HEK293 (cell line): Measurements from ENCODE around the gene AP3S2.

Experiments used
- CTCF ChIA-PET: fragments of 350-600 bp; formaldehyde crosslinking; extraction: SDS; loops from one replicate; lab custom pipeline; 2021; ENCODE audit warnings: antibody characterized with exemption; lab: Yijun Ruan, JAX
- POLR2A ChIA-PET: fragments of 300-600 bp; formaldehyde crosslinking; extraction: SDS; loops from one replicate; lab custom pipeline; 2020; ENCODE audit warnings: antibody characterized with exemption, inconsistent platforms; lab: Yijun Ruan, JAX
- H3K27ac ChIP-seq: fragments of 200-500 bp; sonication (Bioruptor generic); 2 replicates; pipeline ENCODE4 v1.5.1; 2014; ENCODE audit warnings: low read depth, low read length, control low read depth, inconsistent platforms; ENCODE audit errors: extremely low read depth
- H3K36me3 ChIP-seq, 2 experiments: fragments of 200-500 bp in 1 of 2; sonication (Bioruptor generic) in 1 of 2; 1 replicate in 1 of 2; 2 replicates in 1 of 2; pipeline ENCODE4 v1.5.1; 2014 to 2017; ENCODE audit warnings: inconsistent platforms in 2 of 2, low read length in 2 of 2; ENCODE audit not compliant: control insufficient read depth in 2 of 2, insufficient read depth in 1 of 2
- H3K4me1 ChIP-seq: fragments of 200-500 bp; sonication (Bioruptor generic); 2 replicates; pipeline ENCODE4 v1.5.1; 2014; ENCODE audit warnings: mild to moderate bottlenecking, low read length, inconsistent platforms; ENCODE audit not compliant: control insufficient read depth, insufficient read depth
- H3K4me3 ChIP-seq: 2 replicates; pipeline ENCODE4 v1.5.1; 2011; ENCODE audit warnings: low read depth, mild to moderate bottlenecking, control low read depth, low read length, moderate library complexity
- H3K9me3 ChIP-seq: fragments of 200-500 bp; sonication (Bioruptor generic); 2 replicates; pipeline ENCODE4 v1.5.1; 2014; ENCODE audit warnings: low read depth, low read length, inconsistent platforms; ENCODE audit not compliant: control insufficient read depth, insufficient read depth
- IKZF3 ChIP-seq: fragments of 450-650 bp; IDR thresholded peaks from 2 replicates; pipeline ENCODE4 v1.5.0; 2018; ENCODE audit warnings: missing biosample characterization, mild to moderate bottlenecking, missing genetic modification characterization, moderate library complexity
- OVOL3 ChIP-seq: fragments of 450-650 bp; formaldehyde crosslinking; IDR thresholded peaks from 2 replicates; pipeline ENCODE4 v1.5.1; 2016; ENCODE audit warnings: missing biosample characterization, missing genetic modification characterization
- PRDM1 ChIP-seq: fragments of 450-650 bp; formaldehyde crosslinking; IDR thresholded peaks from 2 replicates; pipeline ENCODE4; 2016; ENCODE audit warnings: missing biosample characterization, missing genetic modification characterization
- SALL2 ChIP-seq: fragments of 450-650 bp; formaldehyde crosslinking; IDR thresholded peaks from 2 replicates; pipeline ENCODE4 v1.5.0; 2017; ENCODE audit warnings: missing biosample characterization, mild to moderate bottlenecking, missing genetic modification characterization, borderline replicate concordance
- ZBTB1 ChIP-seq: fragments of 450-650 bp; formaldehyde crosslinking; IDR thresholded peaks from 2 replicates; pipeline ENCODE4 v1.5.1; 2016; ENCODE audit warnings: missing biosample characterization, missing genetic modification characterization
- ZBTB48 ChIP-seq: fragments of 450-650 bp; formaldehyde crosslinking; IDR thresholded peaks from 2 replicates; pipeline ENCODE4 v1.5.1; 2016; ENCODE audit warnings: missing biosample characterization, missing genetic modification characterization
- ZFHX2 ChIP-seq: fragments of 450-650 bp; formaldehyde crosslinking; conservative IDR thresholded peaks from 2 replicates; pipeline ENCODE4 v1.5.1; 2016; ENCODE audit warnings: missing biosample characterization, missing genetic modification characterization
- ZIC2 ChIP-seq: fragments of 450-650 bp; formaldehyde crosslinking; IDR thresholded peaks from 2 replicates; pipeline ENCODE4 v1.5.1; 2016; ENCODE audit warnings: missing biosample characterization, missing genetic modification characterization
- ZNF175 ChIP-seq: fragments of 450-650 bp; formaldehyde crosslinking; IDR thresholded peaks from 2 replicates; pipeline ENCODE4 v1.5.1; 2016; ENCODE audit warnings: missing biosample characterization, missing genetic modification characterization
- ZNF184 ChIP-seq: fragments of 450-650 bp; IDR thresholded peaks from 2 replicates; pipeline ENCODE4 v1.5.1; 2018; ENCODE audit warnings: missing biosample characterization, mild to moderate bottlenecking, missing genetic modification characterization
- ZNF248 ChIP-seq: fragments of 450-650 bp; formaldehyde crosslinking; IDR thresholded peaks from 2 replicates; pipeline ENCODE4 v1.5.1; 2017; ENCODE audit warnings: missing biosample characterization, missing genetic modification characterization
- ZNF366 ChIP-seq: fragments of 450-650 bp; formaldehyde crosslinking; conservative IDR thresholded peaks from 2 replicates; pipeline ENCODE4 v1.5.1; 2016; ENCODE audit warnings: missing biosample characterization, missing genetic modification characterization
- ZNF391 ChIP-seq: fragments of 450-650 bp; formaldehyde crosslinking; IDR thresholded peaks from 2 replicates; pipeline ENCODE4 v1.5.1; 2016; ENCODE audit warnings: low read depth, missing biosample characterization, missing genetic modification characterization, borderline replicate concordance
- ZNF426 ChIP-seq: fragments of 450-650 bp; formaldehyde crosslinking; IDR thresholded peaks from 2 replicates; pipeline ENCODE4 v1.5.1; 2017; ENCODE audit warnings: missing biosample characterization, missing genetic modification characterization, mild to moderate bottlenecking, inconsistent platforms, moderate library complexity
- ZNF510 ChIP-seq: fragments of 450-650 bp; formaldehyde crosslinking; IDR thresholded peaks from 2 replicates; pipeline ENCODE4 v1.5.1; 2018; ENCODE audit warnings: mild to moderate bottlenecking, missing genetic modification characterization, missing biosample characterization; ENCODE audit not compliant: insufficient replicate concordance
- ZNF548 ChIP-seq: fragments of 450-650 bp; formaldehyde crosslinking; IDR thresholded peaks from 2 replicates; pipeline ENCODE4 v1.5.1; 2016; ENCODE audit warnings: missing biosample characterization, missing genetic modification characterization
- ZNF555 ChIP-seq: fragments of 450-650 bp; formaldehyde crosslinking; conservative IDR thresholded peaks from 2 replicates; pipeline ENCODE4 v1.5.1; 2017; ENCODE audit warnings: missing biosample characterization, mild to moderate bottlenecking, missing genetic modification characterization, inconsistent platforms
- ZNF610 ChIP-seq: fragments of 450-650 bp; formaldehyde crosslinking; IDR thresholded peaks from 2 replicates; pipeline ENCODE4 v1.5.1; 2016; ENCODE audit warnings: missing biosample characterization, missing genetic modification characterization, borderline replicate concordance
- ZNF658 ChIP-seq: fragments of 450-650 bp; formaldehyde crosslinking; IDR thresholded peaks from 2 replicates; pipeline ENCODE4; 2016; ENCODE audit warnings: missing biosample characterization, missing genetic modification characterization
- ZNF664 ChIP-seq: fragments of 450-650 bp; formaldehyde crosslinking; IDR thresholded peaks from 2 replicates; pipeline ENCODE4 v1.5.1; 2016; ENCODE audit warnings: missing biosample characterization, missing genetic modification characterization
- ZNF707 ChIP-seq: fragments of 450-650 bp; formaldehyde crosslinking; IDR thresholded peaks from 2 replicates; pipeline ENCODE4 v1.5.1; 2016; ENCODE audit warnings: missing biosample characterization, missing genetic modification characterization
- ZNF785 ChIP-seq: fragments of 450-650 bp; formaldehyde crosslinking; IDR thresholded peaks from 2 replicates; pipeline ENCODE4 v1.5.1; 2016; ENCODE audit warnings: missing biosample characterization, missing genetic modification characterization
- ZNF830 ChIP-seq: fragments of 450-650 bp; IDR thresholded peaks from 2 replicates; pipeline ENCODE4 v1.5.0; 2018; ENCODE audit warnings: missing biosample characterization, missing genetic modification characterization, low read depth, mild to moderate bottlenecking, moderate library complexity
- ZXDB ChIP-seq: fragments of 450-650 bp; formaldehyde crosslinking; IDR thresholded peaks from 2 replicates; pipeline ENCODE4 v1.5.1; 2016; ENCODE audit warnings: missing biosample characterization, missing genetic modification characterization
- TF ChIP-seq, protein P1 (sequence below): fragments of 450-650 bp; formaldehyde crosslinking; IDR thresholded peaks from 2 replicates; pipeline ENCODE4 v1.5.1; 2017; ENCODE audit warnings: missing biosample characterization, missing genetic modification characterization
- TF ChIP-seq, protein P2 (sequence below): fragments of 450-650 bp; formaldehyde crosslinking; IDR thresholded peaks from 2 replicates; pipeline ENCODE4 v1.5.1; 2016; ENCODE audit warnings: missing biosample characterization, missing genetic modification characterization
- TF ChIP-seq, protein P3 (sequence below): IDR thresholded peaks from 2 replicates; pipeline ENCODE4 v1.6.1; 2011; ENCODE audit warnings: mild to moderate bottlenecking, low read depth, low read length, borderline replicate concordance
- TF ChIP-seq, protein P4 (sequence below): fragments of 450-650 bp; formaldehyde crosslinking; IDR thresholded peaks from 2 replicates; pipeline ENCODE4 v1.5.1; 2016; ENCODE audit warnings: missing biosample characterization, missing genetic modification characterization
- TF ChIP-seq, protein P5 (sequence below): fragments of 450-650 bp; formaldehyde crosslinking; optimal IDR thresholded peaks from 2 replicates; pipeline ENCODE3; 2016; ENCODE audit warnings: missing biosample characterization, mild to moderate bottlenecking, missing genetic modification characterization

Gene AP3S2

DNA sequence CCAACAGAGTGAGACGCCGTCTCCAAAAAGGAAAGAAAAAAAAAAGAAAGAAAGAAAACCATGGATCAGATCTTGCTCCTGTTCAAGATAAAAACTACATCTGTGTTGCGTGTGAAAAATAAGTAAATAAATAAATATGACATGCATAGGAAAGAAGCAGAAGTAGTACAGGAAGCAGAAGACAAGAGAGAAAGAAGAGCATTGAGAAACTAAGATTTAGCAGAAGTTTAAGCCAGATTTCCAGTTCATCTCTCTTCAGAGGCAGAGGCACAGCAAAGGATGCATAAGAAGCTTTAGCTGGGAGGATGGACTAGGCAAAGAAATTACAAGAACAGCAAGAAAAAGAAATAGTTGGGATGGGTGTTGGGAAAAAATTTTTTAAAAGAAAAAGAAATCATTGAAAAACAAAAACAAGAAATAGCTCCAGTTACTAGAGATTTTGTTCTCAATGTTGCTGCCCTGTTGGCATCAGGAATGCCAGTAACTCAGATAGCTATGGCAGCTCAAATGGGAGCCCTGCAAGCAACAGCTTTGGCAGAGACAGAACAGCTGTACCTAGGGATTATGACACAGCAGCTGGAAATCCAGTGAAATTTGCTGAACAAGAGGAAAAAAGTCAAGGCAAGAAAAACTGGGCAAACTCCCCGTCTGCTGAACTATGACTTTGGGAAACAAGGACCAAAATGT is 17.3 kb downstream of the AP3S2 start:
- H3K27ac ChIP-seq, result no peak overlapping the region
- no peaks in the 10 kb centered on the region for H3K9me3 ChIP-seq
- H3K4me1 ChIP-seq, result no peaks in the 10 kb centered on the region
- POLR2A ChIA-PET, result no interaction called here
- H3K4me3 ChIP-seq, result no peak overlapping the region
- H3K36me3 ChIP-seq, result peaks cover 60 to 74% of the 10 kb centered on the region in 2 experiments
- TF ChIP-seq ZXDB (tag by site-specific recombination) (no peak), ZNF707 (no peak), OVOL3 (tag by site-specific recombination) (no peak), ZNF555 (no peak), ZBTB48 (tag by site-specific recombination) (no peak), ZNF510 (tag by site-specific recombination) (no peak), ZBTB1 (tag by site-specific recombination) (no peak), ZNF175 (tag by site-specific recombination) (no peak), ZNF830 (no peak), ZNF426 (tag by site-specific recombination) (no peak), ZNF664 (tag by site-specific recombination) (no peak), ZNF184 (no peak), PRDM1 (tag by site-specific recombination) (no peak), ZNF548 (no peak), ZNF785 (tag by site-specific recombination) (no peak)
- TF ChIP-seq, protein P1, sequence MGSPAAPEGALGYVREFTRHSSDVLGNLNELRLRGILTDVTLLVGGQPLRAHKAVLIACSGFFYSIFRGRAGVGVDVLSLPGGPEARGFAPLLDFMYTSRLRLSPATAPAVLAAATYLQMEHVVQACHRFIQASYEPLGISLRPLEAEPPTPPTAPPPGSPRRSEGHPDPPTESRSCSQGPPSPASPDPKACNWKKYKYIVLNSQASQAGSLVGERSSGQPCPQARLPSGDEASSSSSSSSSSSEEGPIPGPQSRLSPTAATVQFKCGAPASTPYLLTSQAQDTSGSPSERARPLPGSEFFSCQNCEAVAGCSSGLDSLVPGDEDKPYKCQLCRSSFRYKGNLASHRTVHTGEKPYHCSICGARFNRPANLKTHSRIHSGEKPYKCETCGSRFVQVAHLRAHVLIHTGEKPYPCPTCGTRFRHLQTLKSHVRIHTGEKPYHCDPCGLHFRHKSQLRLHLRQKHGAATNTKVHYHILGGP (tag by site-specific recombination), result no peak
- CTCF ChIA-PET, result interaction anchor here (0.6 to 8.9 kb wide), 18 partner anchors 14 to 317 kb away, joined by 3 to 344 read pairs (median 4); partner anchors contain the start of genes AP3S2 and MESP1

DNA sequence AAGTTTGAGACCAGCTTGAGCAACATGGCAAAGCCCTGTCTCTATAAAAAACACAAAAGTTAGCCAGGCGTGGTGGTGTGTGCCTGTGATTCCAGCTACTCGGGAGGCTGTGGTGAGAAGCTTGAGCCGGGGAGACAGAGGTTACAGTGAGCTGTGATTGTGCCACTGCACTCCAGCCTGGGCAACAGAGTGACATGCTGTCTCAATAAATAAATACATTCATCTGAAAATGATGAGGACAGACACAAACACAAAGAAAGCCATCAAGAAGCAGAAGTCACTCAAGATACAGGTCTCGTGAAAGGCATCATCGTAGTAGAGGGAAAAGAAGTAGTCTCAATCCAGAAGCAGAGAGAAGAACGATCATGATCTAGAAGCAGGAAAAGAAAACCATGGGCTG is 18.1 kb downstream of the AP3S2 start:
- no peak overlapping the region for H3K27ac ChIP-seq
- no peaks in the 10 kb centered on the region for H3K9me3 ChIP-seq
- ChIA-PET CTCF (interaction anchor here (0.6 to 8.9 kb wide), 13 partner anchors 11 to 148 kb away, joined by 3 to 344 read pairs (median 10); partner anchors contain the start of genes AP3S2 and MESP1), POLR2A (no interaction called here)
- no peak overlapping the region for H3K4me3 ChIP-seq
- H3K36me3 ChIP-seq, result peaks cover 62 to 75% of the 10 kb centered on the region in 2 experiments
- no peaks in the 10 kb centered on the region for H3K4me1 ChIP-seq
- no peak for TF ChIP-seq ZNF658 (tag by site-specific recombination)
- TF ChIP-seq ZIC2 (tag by site-specific recombination), result no peak
- no peak for TF ChIP-seq ZNF366 (tag by site-specific recombination)
- TF ChIP-seq, protein P2, sequence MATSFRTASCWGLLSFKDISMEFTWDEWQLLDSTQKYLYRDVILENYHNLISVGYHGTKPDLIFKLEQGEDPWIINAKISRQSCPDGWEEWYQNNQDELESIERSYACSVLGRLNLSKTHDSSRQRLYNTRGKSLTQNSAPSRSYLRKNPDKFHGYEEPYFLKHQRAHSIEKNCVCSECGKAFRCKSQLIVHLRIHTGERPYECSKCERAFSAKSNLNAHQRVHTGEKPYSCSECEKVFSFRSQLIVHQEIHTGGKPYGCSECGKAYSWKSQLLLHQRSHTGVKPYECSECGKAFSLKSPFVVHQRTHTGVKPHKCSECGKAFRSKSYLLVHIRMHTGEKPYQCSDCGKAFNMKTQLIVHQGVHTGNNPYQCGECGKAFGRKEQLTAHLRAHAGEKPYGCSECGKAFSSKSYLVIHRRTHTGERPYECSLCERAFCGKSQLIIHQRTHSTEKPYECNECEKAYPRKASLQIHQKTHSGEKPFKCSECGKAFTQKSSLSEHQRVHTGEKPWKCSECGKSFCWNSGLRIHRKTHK (tag by site-specific recombination), result no peak
- TF ChIP-seq ZNF391 (tag by site-specific recombination), result no peak
- no peak for TF ChIP-seq ZNF610 (tag by site-specific recombination)
- TF ChIP-seq, protein P3, sequence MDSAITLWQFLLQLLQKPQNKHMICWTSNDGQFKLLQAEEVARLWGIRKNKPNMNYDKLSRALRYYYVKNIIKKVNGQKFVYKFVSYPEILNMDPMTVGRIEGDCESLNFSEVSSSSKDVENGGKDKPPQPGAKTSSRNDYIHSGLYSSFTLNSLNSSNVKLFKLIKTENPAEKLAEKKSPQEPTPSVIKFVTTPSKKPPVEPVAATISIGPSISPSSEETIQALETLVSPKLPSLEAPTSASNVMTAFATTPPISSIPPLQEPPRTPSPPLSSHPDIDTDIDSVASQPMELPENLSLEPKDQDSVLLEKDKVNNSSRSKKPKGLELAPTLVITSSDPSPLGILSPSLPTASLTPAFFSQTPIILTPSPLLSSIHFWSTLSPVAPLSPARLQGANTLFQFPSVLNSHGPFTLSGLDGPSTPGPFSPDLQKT, result no peak
- no peak for TF ChIP-seq IKZF3
- TF ChIP-seq SALL2, result no peak
- TF ChIP-seq, protein P4, sequence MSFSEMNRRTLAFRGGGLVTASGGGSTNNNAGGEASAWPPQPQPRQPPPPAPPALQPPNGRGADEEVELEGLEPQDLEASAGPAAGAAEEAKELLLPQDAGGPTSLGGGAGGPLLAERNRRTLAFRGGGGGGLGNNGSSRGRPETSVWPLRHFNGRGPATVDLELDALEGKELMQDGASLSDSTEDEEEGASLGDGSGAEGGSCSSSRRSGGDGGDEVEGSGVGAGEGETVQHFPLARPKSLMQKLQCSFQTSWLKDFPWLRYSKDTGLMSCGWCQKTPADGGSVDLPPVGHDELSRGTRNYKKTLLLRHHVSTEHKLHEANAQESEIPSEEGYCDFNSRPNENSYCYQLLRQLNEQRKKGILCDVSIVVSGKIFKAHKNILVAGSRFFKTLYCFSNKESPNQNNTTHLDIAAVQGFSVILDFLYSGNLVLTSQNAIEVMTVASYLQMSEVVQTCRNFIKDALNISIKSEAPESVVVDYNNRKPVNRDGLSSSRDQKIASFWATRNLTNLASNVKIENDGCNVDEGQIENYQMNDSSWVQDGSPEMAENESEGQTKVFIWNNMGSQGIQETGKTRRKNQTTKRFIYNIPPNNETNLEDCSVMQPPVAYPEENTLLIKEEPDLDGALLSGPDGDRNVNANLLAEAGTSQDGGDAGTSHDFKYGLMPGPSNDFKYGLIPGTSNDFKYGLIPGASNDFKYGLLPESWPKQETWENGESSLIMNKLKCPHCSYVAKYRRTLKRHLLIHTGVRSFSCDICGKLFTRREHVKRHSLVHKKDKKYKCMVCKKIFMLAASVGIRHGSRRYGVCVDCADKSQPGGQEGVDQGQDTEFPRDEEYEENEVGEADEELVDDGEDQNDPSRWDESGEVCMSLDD, result no peak
- no peak for TF ChIP-seq ZFHX2
- no peak for TF ChIP-seq ZNF248 (tag by site-specific recombination)
- TF ChIP-seq, protein P5, sequence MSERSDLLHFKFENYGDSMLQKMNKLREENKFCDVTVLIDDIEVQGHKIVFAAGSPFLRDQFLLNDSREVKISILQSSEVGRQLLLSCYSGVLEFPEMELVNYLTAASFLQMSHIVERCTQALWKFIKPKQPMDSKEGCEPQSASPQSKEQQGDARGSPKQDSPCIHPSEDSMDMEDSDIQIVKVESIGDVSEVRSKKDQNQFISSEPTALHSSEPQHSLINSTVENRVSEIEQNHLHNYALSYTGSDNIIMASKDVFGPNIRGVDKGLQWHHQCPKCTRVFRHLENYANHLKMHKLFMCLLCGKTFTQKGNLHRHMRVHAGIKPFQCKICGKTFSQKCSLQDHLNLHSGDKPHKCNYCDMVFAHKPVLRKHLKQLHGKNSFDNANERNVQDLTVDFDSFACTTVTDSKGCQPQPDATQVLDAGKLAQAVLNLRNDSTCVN, result no peak
